Prostate gland (tissue), 2 donors: ENCODE measurements around the gene NEDD1. TPM values are rescaled to one million over a fixed set of nuclear protein-coding genes. Genes with fewer than 3 reads are reported as not detected.

Experiments
- DNase-seq: peaks from one replicate; pipeline ENCODE4 v3.0.0-alpha.2; 2019; ENCODE audit warnings: low spot score
- H3K27ac ChIP-seq, 2 donors: fragments of 200-600 bp; sonication (generic); 2 replicates each; pipeline ENCODE4 v1.5.1; 2017 to 2019
- H3K27me3 ChIP-seq: fragments of 200-600 bp; sonication (generic); replicated peaks from 2 replicates; pipeline ENCODE4 v1.5.1; 2019; ENCODE audit not compliant: insufficient read depth
- H3K36me3 ChIP-seq, 2 donors: fragments of 200-600 bp; sonication (generic); 1 replicate in 1 of 2; 2 replicates in 1 of 2; pipeline versions ENCODE4 v1.5.1 to v1.8.1; 2017 to 2019
- H3K4me1 ChIP-seq: fragments of 200-600 bp; sonication (generic); replicated peaks from 2 replicates; pipeline ENCODE4 v1.5.1; 2019
- H3K4me3 ChIP-seq, 2 donors: fragments of 200-600 bp; sonication (generic); 2 replicates each; pipeline ENCODE4 v1.5.1; 2017 to 2019
- H3K9me3 ChIP-seq: fragments of 200-600 bp; sonication (generic); 2 replicates; pipeline ENCODE4 v1.5.1; 2017
- POLR2A ChIP-seq: fragments of 450-650 bp; IDR thresholded peaks from one replicate; pipeline ENCODE4 v1.6.1; 2016; ENCODE audit warnings: antibody characterized with exemption, mild to moderate bottlenecking
- POLR2AphosphoS5 ChIP-seq: sonication (generic); formaldehyde crosslinking; IDR thresholded peaks from one replicate; pipeline ENCODE4 v1.6.1; 2017; ENCODE audit warnings: antibody characterized with exemption
- WGBS: methylation state at CpG from one replicate; pipeline ENCODE4 v1.1.5; 2018; 5-methylcytosine and 5-hydroxymethylcytosine counted together
- intact Hi-C: fragments of 100-400 bp; cut with DNase I; formaldehyde crosslinking; loops from one replicate; pipeline ENCODE4 v1.14.2; 2022
- total RNA-seq, 2 donors: library from RNA; depleted of rRNA; stranded (reverse); fragments of >200 nt; gene quantifications; one replicate each; pipeline ENCODE4 v1.1.0, GENCODE V29; 2016
- TF ChIP-seq, protein P1 (sequence below), 4 experiments: fragments of 200-600 bp in 2 of 4; fragments of 450-650 bp in 2 of 4; sonication (generic) in 2 of 4; IDR thresholded peaks; 1 replicate in 3 of 4; 2 replicates in 1 of 4; pipeline ENCODE4 v1.5.1; 2016 to 2019; ENCODE audit warnings: antibody characterized with exemption in 4 of 4, mild to moderate bottlenecking in 2 of 4, moderate library complexity in 2 of 4

The NEDD1 gene
- total RNA-seq, 2 donors from 2014 or later: 22.8 to 29.8 TPM

DNA sequence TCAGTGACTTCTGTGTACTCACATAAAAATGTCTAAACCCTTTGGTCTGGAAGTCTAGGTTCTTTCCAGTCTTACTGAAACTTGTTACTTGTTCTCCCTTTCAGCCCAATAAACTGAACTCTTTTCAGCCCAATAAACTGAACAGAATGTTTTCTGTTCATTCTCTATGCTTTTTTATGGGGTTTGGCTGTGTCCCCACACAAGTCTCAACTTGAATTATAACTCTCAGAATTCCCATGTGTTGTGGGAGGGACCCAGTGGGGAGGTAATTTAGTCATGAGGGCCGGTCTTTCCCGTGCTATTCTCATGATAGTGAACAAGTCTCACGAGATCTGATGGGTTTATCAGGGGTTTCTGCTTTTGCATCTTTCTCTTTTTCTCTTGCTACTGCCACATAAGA lies 15.0 kb upstream of the NEDD1 start:
- H3K36me3 ChIP-seq: no peaks in the 10 kb centered on the region
- H3K27me3 ChIP-seq: no peaks in the 10 kb centered on the region
- no peaks in the 10 kb centered on the region for H3K9me3 ChIP-seq
- peak; percentile 66 for DNase-seq
- intact Hi-C loops: no loop called here
- no peaks in the 10 kb centered on the region for H3K4me1 ChIP-seq
- TF ChIP-seq, protein P1, sequence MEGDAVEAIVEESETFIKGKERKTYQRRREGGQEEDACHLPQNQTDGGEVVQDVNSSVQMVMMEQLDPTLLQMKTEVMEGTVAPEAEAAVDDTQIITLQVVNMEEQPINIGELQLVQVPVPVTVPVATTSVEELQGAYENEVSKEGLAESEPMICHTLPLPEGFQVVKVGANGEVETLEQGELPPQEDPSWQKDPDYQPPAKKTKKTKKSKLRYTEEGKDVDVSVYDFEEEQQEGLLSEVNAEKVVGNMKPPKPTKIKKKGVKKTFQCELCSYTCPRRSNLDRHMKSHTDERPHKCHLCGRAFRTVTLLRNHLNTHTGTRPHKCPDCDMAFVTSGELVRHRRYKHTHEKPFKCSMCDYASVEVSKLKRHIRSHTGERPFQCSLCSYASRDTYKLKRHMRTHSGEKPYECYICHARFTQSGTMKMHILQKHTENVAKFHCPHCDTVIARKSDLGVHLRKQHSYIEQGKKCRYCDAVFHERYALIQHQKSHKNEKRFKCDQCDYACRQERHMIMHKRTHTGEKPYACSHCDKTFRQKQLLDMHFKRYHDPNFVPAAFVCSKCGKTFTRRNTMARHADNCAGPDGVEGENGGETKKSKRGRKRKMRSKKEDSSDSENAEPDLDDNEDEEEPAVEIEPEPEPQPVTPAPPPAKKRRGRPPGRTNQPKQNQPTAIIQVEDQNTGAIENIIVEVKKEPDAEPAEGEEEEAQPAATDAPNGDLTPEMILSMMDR (IDR thresholded peaks at IDR 0.05): no peak
- TF ChIP-seq POLR2AphosphoS5 (peak; percentile 82), POLR2A (no peak)
- H3K27ac ChIP-seq: no peak overlapping the region
- WGBS: 9% methylated on average over 3 of the region's 3 CpGs
- H3K4me3 ChIP-seq: no peak overlapping the region

DNA sequence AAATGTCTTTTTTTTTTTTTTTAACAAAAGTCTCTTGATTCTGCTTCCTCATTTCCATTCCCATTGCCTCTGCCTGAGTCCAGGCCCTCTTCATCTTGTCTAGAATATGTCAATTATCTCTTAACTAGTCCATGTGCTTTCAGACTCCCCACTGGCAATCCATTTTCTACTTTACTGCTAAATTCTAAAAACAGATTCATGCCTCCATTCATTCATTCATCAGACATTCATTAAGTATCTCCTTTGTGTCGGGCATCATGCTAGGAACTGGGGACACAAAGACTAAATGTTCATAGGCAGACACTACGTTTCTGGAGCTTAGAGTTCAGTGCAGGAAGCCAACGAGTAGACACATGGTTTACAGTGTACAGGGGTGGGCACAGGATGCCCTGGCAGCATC lies 9.6 kb upstream of the NEDD1 start:
- no peaks in the 10 kb centered on the region for H3K4me1 ChIP-seq
- H3K27me3 ChIP-seq: no peaks in the 10 kb centered on the region
- intact Hi-C loops: no loop called here
- no peak for DNase-seq
- H3K36me3 ChIP-seq: no peaks in the 10 kb centered on the region
- WGBS: 72% methylated on average over 3 of the region's 3 CpGs
- no peak overlapping the region for H3K4me3 ChIP-seq
- TF ChIP-seq, protein P1 (IDR thresholded peaks at IDR 0.05): no peak
- no peak for TF ChIP-seq POLR2AphosphoS5
- no peak for TF ChIP-seq POLR2A
- H3K27ac ChIP-seq: no peak overlapping the region
- no peaks in the 10 kb centered on the region for H3K9me3 ChIP-seq

DNA sequence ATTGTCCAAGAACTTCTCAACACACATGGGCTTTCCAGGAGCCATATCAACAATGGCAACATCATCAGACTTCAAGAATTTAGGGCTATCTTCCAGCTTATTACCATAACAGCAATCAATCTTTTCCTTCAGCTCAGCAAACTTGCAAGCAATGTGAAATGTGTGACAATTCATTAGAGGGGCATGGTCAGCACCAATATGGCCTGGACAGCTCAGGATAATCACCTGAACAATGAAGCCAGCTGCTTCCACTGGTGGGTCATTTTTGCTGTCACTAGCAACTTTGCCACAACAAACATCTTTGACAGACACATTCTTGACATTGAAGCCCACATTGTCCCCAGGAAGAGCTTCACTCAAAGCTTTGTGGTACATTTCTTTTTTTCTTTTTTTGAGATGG lies 5.9 kb upstream of the NEDD1 start:
- no peak overlapping the region for H3K27ac ChIP-seq
- intact Hi-C loops: no loop called here
- H3K4me1 ChIP-seq: no peaks in the 10 kb centered on the region
- DNase-seq: no peak
- H3K9me3 ChIP-seq: no peaks in the 10 kb centered on the region
- TF ChIP-seq POLR2A: no peak
- TF ChIP-seq POLR2AphosphoS5: no peak
- TF ChIP-seq, protein P1 (IDR thresholded peaks at IDR 0.05): no peak
- H3K27me3 ChIP-seq: no peaks in the 10 kb centered on the region
- H3K36me3 ChIP-seq: no peaks in the 10 kb centered on the region
- H3K4me3 ChIP-seq: no peak overlapping the region

DNA sequence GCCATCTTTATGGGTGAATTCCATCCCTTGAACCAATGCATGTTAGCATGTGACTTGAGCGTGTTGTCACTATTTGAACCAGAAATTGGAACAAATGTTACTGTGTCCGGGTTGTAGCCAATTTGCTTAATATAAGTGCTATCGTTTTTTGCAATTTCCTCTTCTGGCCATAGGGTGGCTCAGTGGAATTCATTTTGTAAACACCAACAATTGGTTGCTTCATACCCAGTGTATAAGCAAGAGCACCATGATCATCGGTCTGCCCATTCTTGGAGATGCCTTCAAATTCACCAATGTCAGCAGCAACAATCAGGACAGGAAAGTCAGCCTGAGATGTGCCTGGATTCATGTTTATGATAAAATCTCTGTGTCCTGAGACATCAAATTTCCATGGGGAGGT lies 5.0 kb upstream of the NEDD1 start:
- whole genome bisulfite sequencing: 88% methylated on average over 4 of the region's 4 CpGs
- no peak for DNase-seq
- Histone ChIP-seq H3K27ac (no peak overlapping the region), H3K4me1 (no peaks in the 10 kb centered on the region), H3K27me3 (no peaks in the 10 kb centered on the region), H3K9me3 (no peaks in the 10 kb centered on the region), H3K36me3 (no peaks in the 10 kb centered on the region), H3K4me3 (no peak overlapping the region)
- TF ChIP-seq, protein P1 (IDR thresholded peaks at IDR 0.05): no peak
- no peak for TF ChIP-seq POLR2AphosphoS5
- no peak for TF ChIP-seq POLR2A
- intact Hi-C loops: no loop called here

DNA sequence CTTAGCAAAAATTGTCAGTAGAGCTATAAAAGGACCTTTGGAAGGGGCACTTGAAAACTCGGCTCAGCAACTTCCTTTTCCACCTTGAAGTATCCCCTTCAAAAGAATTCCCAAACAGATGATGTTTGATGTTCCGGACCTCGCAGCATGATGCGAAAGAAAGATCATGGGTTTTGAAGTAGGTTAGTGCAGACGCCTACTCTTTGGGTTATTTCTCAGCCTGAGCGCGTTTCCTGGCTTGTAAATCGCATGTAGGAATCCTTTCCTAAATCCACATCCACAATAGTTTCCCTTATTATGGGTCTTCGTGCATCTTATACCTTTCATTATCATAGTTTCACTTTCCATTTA lies 584 bp upstream of the NEDD1 start:
- 25% methylated on average over 9 of the region's 9 CpGs for WGBS
- Histone ChIP-seq H3K4me3 (peak overlapping the region; percentile 88 to 94), H3K4me1 (peaks cover 3% of the 10 kb centered on the region), H3K27me3 (no peaks in the 10 kb centered on the region), H3K36me3 (no peaks in the 10 kb centered on the region), H3K9me3 (no peaks in the 10 kb centered on the region), H3K27ac (peak overlapping the region; percentile 91 to 92)
- no peak for TF ChIP-seq POLR2AphosphoS5
- intact Hi-C loops: no loop called here
- no peak for DNase-seq
